Measurements from ENCODE around the gene CSF1. TPM values are rescaled to one million over a fixed set of nuclear protein-coding genes. Genes with fewer than 3 reads are reported as not detected.
"Not testable (repeated sequence)": the region's sequence is repeated elsewhere in the genome, so short reads cannot be mapped to it uniquely, and the experiment has no call there.

Gene CSF1
- polyA plus RNA-seq, 3 donors = 0.11 to 0.69 (median 0.38) TPM

DNA sequence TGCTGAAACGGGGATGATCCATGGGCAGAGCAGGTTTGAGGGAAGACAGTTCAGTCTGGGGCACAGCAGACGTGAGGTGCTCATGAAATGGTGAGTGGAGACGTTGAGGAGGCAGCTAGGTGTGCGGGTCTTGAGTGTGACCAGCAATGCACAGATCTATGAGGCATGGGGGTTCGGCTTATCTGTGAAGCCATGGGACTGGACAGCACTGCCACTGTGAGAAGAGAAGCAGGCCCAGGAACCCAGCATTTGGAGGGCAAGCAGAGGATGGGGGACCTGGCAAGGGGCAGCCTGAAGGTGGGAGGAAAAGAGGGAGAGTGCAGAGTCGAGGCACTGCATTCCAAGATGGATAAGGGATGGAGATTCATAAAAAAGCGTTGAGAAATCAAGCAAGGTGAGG lies 8.0 kb downstream of the CSF1 start:
- H3K4me3 Mint-ChIP-seq = peak overlapping the region in 1 of 2 donors; percentile 10
- Histone ChIP-seq H3K4me2 (replicated peaks; ENCODE audit: extremely low read depth, low read length, poor library complexity, severe bottlenecking) (no peak overlapping the region), H3K9ac (ENCODE audit: insufficient read depth, low read length, poor library complexity, severe bottlenecking) (no peak overlapping the region), H2AFZ (ENCODE audit: insufficient read depth, low read depth, low read length, poor library complexity, severe bottlenecking) (no peak overlapping the region), H4K20me1 (ENCODE audit: insufficient read depth, low read length) (no peaks in the 10 kb centered on the region), H3K36me3 (replicated peaks in 1 of 2; ENCODE audit: control insufficient read depth in 1 of 2, insufficient read depth in 2 of 2, low read length in 2 of 2) (no peaks in the 10 kb centered on the region), H3K4me1 (ENCODE audit: control insufficient read depth in 1 of 2, insufficient read depth in 2 of 2, low read length in 2 of 2) (peaks cover 0 to 5% of the 10 kb centered on the region in 2 donors), H3K79me2 (ENCODE audit: insufficient read depth, low read length) (no peaks in the 10 kb centered on the region), H3K27me3 (ENCODE audit: control insufficient read depth in 2 of 2, insufficient read depth in 2 of 2, low read length in 2 of 2) (peaks cover 0 to under 1% of the 10 kb centered on the region in 2 donors), H3K4me3 (replicated peaks in 1 of 3; ENCODE audit: low read depth in 2 of 3, low read length in 3 of 3) (no peak overlapping the region), H3K9me3 (replicated peaks in 1 of 2; ENCODE audit: control insufficient read depth in 1 of 2, insufficient read depth in 1 of 2, low read length in 2 of 2) (no peaks in the 10 kb centered on the region), H3K27ac (ENCODE audit: low read depth in 1 of 2, low read length in 2 of 2) (no peak overlapping the region)
- H3K36me3 Mint-ChIP-seq = peaks cover 0 to 2% of the 10 kb centered on the region in 2 donors
- no peak for DNase-seq
- intact Hi-C loops (cut with micrococcal nuclease) = loop anchor here in 1 of 2 donors (10.0 kb wide), 2 partner anchors 54 to 66 kb away; partner anchors contain the start of gene AHCYL1
- H3K27me3 Mint-ChIP-seq (ENCODE audit: low read depth in 3 of 3) = peaks cover 5 to 21% (median 11%) of the 10 kb centered on the region in 3 donors
- peaks cover 8% of the 10 kb centered on the region for H3K4me1 Mint-ChIP-seq
- WGBS (ENCODE audit: insufficient coverage) = 100% methylated on average over 4 of the region's 7 CpGs
- peak overlapping the region in 1 of 7 donors; percentile 58 for H3K27ac Mint-ChIP-seq
- H3K9me3 Mint-ChIP-seq = peaks cover 0 to 4% (median 2%) of the 10 kb centered on the region in 7 donors
- TF ChIP-seq, protein P1, sequence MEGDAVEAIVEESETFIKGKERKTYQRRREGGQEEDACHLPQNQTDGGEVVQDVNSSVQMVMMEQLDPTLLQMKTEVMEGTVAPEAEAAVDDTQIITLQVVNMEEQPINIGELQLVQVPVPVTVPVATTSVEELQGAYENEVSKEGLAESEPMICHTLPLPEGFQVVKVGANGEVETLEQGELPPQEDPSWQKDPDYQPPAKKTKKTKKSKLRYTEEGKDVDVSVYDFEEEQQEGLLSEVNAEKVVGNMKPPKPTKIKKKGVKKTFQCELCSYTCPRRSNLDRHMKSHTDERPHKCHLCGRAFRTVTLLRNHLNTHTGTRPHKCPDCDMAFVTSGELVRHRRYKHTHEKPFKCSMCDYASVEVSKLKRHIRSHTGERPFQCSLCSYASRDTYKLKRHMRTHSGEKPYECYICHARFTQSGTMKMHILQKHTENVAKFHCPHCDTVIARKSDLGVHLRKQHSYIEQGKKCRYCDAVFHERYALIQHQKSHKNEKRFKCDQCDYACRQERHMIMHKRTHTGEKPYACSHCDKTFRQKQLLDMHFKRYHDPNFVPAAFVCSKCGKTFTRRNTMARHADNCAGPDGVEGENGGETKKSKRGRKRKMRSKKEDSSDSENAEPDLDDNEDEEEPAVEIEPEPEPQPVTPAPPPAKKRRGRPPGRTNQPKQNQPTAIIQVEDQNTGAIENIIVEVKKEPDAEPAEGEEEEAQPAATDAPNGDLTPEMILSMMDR (IDR thresholded peaks at IDR 0.05) = no peak

DNA sequence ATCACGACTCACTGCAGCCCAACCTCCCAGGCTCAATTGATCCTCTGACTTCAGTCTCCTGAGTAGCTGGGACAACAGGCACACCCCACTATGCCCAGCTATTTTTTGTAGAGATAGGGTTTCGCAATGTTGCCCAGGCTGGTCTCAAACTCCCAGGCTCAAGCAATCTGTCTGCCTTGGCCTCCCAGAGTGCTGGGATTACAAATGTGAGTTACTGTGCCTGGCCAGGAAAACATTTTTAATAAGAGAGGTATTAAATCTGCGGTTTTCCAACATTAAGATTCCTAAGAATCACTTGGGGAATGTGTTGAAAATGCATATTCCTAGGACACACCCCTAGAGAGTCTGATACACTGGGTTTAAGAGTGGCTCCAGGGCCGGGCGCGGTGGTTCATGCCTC lies 8.7 kb downstream of the CSF1 start:
- DNase-seq = no peak
- Histone ChIP-seq H3K27ac (ENCODE audit: low read depth in 1 of 2, low read length in 2 of 2) (no peak overlapping the region), H3K79me2 (ENCODE audit: insufficient read depth, low read length) (no peaks in the 10 kb centered on the region), H3K36me3 (replicated peaks in 1 of 2; ENCODE audit: control insufficient read depth in 1 of 2, insufficient read depth in 2 of 2, low read length in 2 of 2) (no peaks in the 10 kb centered on the region), H3K4me2 (replicated peaks; ENCODE audit: extremely low read depth, low read length, poor library complexity, severe bottlenecking) (no peak overlapping the region), H4K20me1 (ENCODE audit: insufficient read depth, low read length) (no peaks in the 10 kb centered on the region), H3K4me3 (replicated peaks in 1 of 3; ENCODE audit: low read depth in 2 of 3, low read length in 3 of 3) (no peak overlapping the region), H3K9me3 (replicated peaks in 1 of 2; ENCODE audit: control insufficient read depth in 1 of 2, insufficient read depth in 1 of 2, low read length in 2 of 2) (no peaks in the 10 kb centered on the region), H3K4me1 (ENCODE audit: control insufficient read depth in 1 of 2, insufficient read depth in 2 of 2, low read length in 2 of 2) (peaks cover 0 to 5% of the 10 kb centered on the region in 2 donors), H3K27me3 (ENCODE audit: control insufficient read depth in 2 of 2, insufficient read depth in 2 of 2, low read length in 2 of 2) (no peaks in the 10 kb centered on the region), H3K9ac (ENCODE audit: insufficient read depth, low read length, poor library complexity, severe bottlenecking) (no peak overlapping the region), H2AFZ (ENCODE audit: insufficient read depth, low read depth, low read length, poor library complexity, severe bottlenecking) (no peak overlapping the region)
- intact Hi-C loops (cut with micrococcal nuclease) = loop anchor here in 1 of 2 donors (10.0 kb wide), 2 partner anchors 55 to 65 kb away; partner anchors contain the start of gene AHCYL1
- H3K4me1 Mint-ChIP-seq = peaks cover 8% of the 10 kb centered on the region
- peaks cover 0 to 4% (median 3%) of the 10 kb centered on the region in 7 donors for H3K9me3 Mint-ChIP-seq
- 100% methylated on average over 3 of the region's 6 CpGs for WGBS (ENCODE audit: insufficient coverage)
- peaks cover 0 to 2% of the 10 kb centered on the region in 2 donors for H3K36me3 Mint-ChIP-seq
- H3K27ac Mint-ChIP-seq = no peak overlapping the region
- TF ChIP-seq, protein P1 (IDR thresholded peaks at IDR 0.05) = no peak
- no peak overlapping the region for H3K4me3 Mint-ChIP-seq
- H3K27me3 Mint-ChIP-seq (ENCODE audit: low read depth in 3 of 3) = peaks cover 1 to 18% (median 7%) of the 10 kb centered on the region in 3 donors

DNA sequence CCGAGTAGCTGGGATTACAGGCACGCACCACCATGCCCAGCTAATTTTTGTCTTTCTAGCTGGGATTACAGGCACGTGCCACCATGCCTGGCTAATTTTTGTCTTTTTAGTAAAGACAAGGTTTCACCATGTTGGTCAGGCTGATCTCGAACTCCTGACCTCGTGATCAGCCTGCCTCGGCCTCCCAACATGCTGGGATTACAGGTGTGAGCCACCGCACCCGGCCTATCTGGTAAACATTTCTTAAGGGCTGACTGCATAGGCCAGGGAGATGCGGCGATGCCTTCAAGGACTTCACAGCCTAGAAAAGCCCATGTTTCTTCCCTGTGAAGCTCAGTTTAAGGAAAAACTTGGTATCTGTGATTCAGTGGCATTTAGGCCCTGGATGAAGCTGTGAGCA lies 9.7 kb downstream of the CSF1 start:
- H3K36me3 Mint-ChIP-seq; H3K4me3 ChIP-seq (replicated peaks in 1 of 3; ENCODE audit: low read depth in 2 of 3, low read length in 3 of 3); DNase-seq; H3K27me3 ChIP-seq (ENCODE audit: control insufficient read depth in 2 of 2, insufficient read depth in 2 of 2, low read length in 2 of 2); H3K36me3 ChIP-seq (replicated peaks in 1 of 2; ENCODE audit: control insufficient read depth in 1 of 2, insufficient read depth in 2 of 2, low read length in 2 of 2); H3K4me1 ChIP-seq (ENCODE audit: control insufficient read depth in 1 of 2, insufficient read depth in 2 of 2, low read length in 2 of 2); H3K4me1 Mint-ChIP-seq; H4K20me1 ChIP-seq (ENCODE audit: insufficient read depth, low read length); H3K27ac ChIP-seq (ENCODE audit: low read depth in 1 of 2, low read length in 2 of 2); H3K9me3 ChIP-seq (replicated peaks in 1 of 2; ENCODE audit: control insufficient read depth in 1 of 2, insufficient read depth in 1 of 2, low read length in 2 of 2); H3K79me2 ChIP-seq (ENCODE audit: insufficient read depth, low read length); H3K9me3 Mint-ChIP-seq; H3K9ac ChIP-seq (ENCODE audit: insufficient read depth, low read length, poor library complexity, severe bottlenecking); H3K4me2 ChIP-seq (replicated peaks; ENCODE audit: extremely low read depth, low read length, poor library complexity, severe bottlenecking); H2AFZ ChIP-seq (ENCODE audit: insufficient read depth, low read depth, low read length, poor library complexity, severe bottlenecking): not testable (repeated sequence)
- Mint-ChIP-seq H3K4me3 (peak overlapping the region in 1 of 2 donors; percentile 44), H3K27me3 (ENCODE audit: low read depth in 3 of 3) (peaks cover 1 to 18% (median 9%) of the 10 kb centered on the region in 3 donors), H3K27ac (peak overlapping the region in 1 of 7 donors; percentile 57)
- intact Hi-C loops (cut with micrococcal nuclease) = loop anchor here in 1 of 2 donors (5.0 kb wide), 1 partner anchor 47 kb away; no protein-coding TSS in a partner anchor
- 95% methylated on average over 10 of the region's 10 CpGs for WGBS (ENCODE audit: insufficient coverage)

All from CD14-positive monocyte (primary cell).